HepG2 (cell line): ENCODE measurements around the gene MRPL18. TPM values are rescaled to one million over a fixed set of nuclear protein-coding genes. Genes with fewer than 3 reads are reported as not detected.
A peak's percentile ranks its signal among the peaks of the same experiment; 100 is the strongest.

Experiments used
- ATAC-seq: fragments of 200-7000 bp; cut with Tn5 transposase; 3 replicates; pipeline ENCODE4 v1.9.1; 2020; ENCODE audit warnings: mild to moderate bottlenecking, moderate library complexity
- BruUV-seq: library from RNA; stranded (reverse); fragments of 400-500 nt; replicated peaks from 2 replicates; lab custom pipeline; 2021; lab: Mats Ljungman, UMichigan
- CTCF ChIA-PET: fragments of 300-600 bp; formaldehyde crosslinking; extraction: SDS; loops from one replicate; lab custom pipeline; 2021; ENCODE audit warnings: low total read pairs, inconsistent platforms, low intra/inter-chr PET ratio; lab: Yijun Ruan, JAX
- POLR2A ChIA-PET: fragments of 350-600 bp; sonication (Branson Sonifier 250); formaldehyde crosslinking; loops from one replicate; lab custom pipeline; 2020; ENCODE audit warnings: antibody characterized with exemption, inconsistent platforms; lab: Yijun Ruan, JAX
- DNase-seq: peaks from one replicate; pipeline ENCODE4 v3.0.0-alpha.2; 2015; ENCODE audit warnings: low spot score
- FAIRE-seq: peaks from 3 replicates; lab custom pipeline; 2011; peaks lifted over from hg19 to GRCh38; lab: Jason Lieb, UNC
- H2AFZ ChIP-seq: one replicate; pipeline ENCODE4 v1.6.1; 2011; ENCODE audit warnings: low read length, inconsistent platforms
- H3K27ac ChIP-seq: fragments of 300-600 bp; 3 replicates; pipeline ENCODE4 v1.8.0; 2011; ENCODE audit warnings: mixed run types, mild to moderate bottlenecking, mixed read lengths, low read length, inconsistent platforms; ENCODE audit not compliant: insufficient read depth; ENCODE audit errors: extremely low read length
- H3K27me3 ChIP-seq, 2 experiments: fragments of 200-600 bp in 1 of 2; 2 replicates in 1 of 2; 3 replicates in 1 of 2; pipeline versions ENCODE4 v1.6.0 to v1.8.0; 2011; ENCODE audit warnings: low read length in 2 of 2, mild to moderate bottlenecking in 2 of 2, moderate library complexity in 2 of 2, inconsistent platforms in 1 of 2; ENCODE audit not compliant: insufficient read depth in 2 of 2, control insufficient read depth in 1 of 2
- H3K36me3 ChIP-seq, 2 experiments: fragments of 200-600 bp in 1 of 2; replicated peaks in 1 of 2; 2 replicates in 1 of 2; 3 replicates in 1 of 2; pipeline versions ENCODE4 v1.5.1 to v1.8.0; 2011; ENCODE audit warnings: low read length in 2 of 2, inconsistent platforms in 1 of 2; ENCODE audit not compliant: insufficient read depth in 2 of 2, control insufficient read depth in 1 of 2
- H3K4me1 ChIP-seq: 2 replicates; pipeline ENCODE4 v1.5.1; 2012; ENCODE audit warnings: low read length, inconsistent platforms; ENCODE audit not compliant: insufficient read depth
- H3K4me2 ChIP-seq: 2 replicates; pipeline ENCODE4 v1.6.0; 2011; ENCODE audit warnings: low read depth, low read length, inconsistent platforms
- H3K4me3 ChIP-seq, 3 experiments: fragments of 200-600 bp in 1 of 3; sonication (generic), shearing (Covaris generic) in 1 of 3; replicated peaks in 1 of 3; 2 replicates each; pipeline ENCODE4 v1.5.1; 2011 to 2016; ENCODE audit warnings: low read length in 3 of 3, inconsistent platforms in 2 of 3, low read depth in 2 of 3, mild to moderate bottlenecking in 2 of 3, control low read depth in 1 of 3, mixed read lengths in 1 of 3; ENCODE audit not compliant: insufficient read depth in 1 of 3
- H3K79me2 ChIP-seq: one replicate; pipeline ENCODE4 v1.6.1; 2011; ENCODE audit warnings: low read length, inconsistent platforms; ENCODE audit not compliant: insufficient read depth
- H3K9ac ChIP-seq: 2 replicates; pipeline ENCODE4 v1.6.0; 2011; ENCODE audit warnings: mild to moderate bottlenecking, low read depth, low read length, inconsistent platforms; ENCODE audit not compliant: insufficient read depth
- H3K9me3 ChIP-seq: 2 replicates; pipeline ENCODE4 v1.5.1; 2012; ENCODE audit warnings: mild to moderate bottlenecking, low read length
- H4K20me1 ChIP-seq: 2 replicates; pipeline ENCODE4 v1.6.0; 2011; ENCODE audit warnings: inconsistent platforms, mild to moderate bottlenecking, low read length, moderate library complexity; ENCODE audit not compliant: insufficient read depth
- CREB1 ChIP-seq, 2 experiments: fragments of 450-650 bp in 1 of 2; IDR thresholded peaks; 2 replicates each; pipeline ENCODE4 v1.6.1; 2016 to 2017; ENCODE audit warnings: control low read depth in 1 of 2, mild to moderate bottlenecking in 1 of 2, missing compliant biosample characterization in 1 of 2, missing genetic modification characterization in 1 of 2
- MEIS1 ChIP-seq: sonication (generic); formaldehyde crosslinking; IDR thresholded peaks from 2 replicates; pipeline ENCODE4 v1.9.0; 2021; ENCODE audit warnings: mild to moderate bottlenecking, missing genetic modification reagents, moderate library complexity, borderline replicate concordance
- PRMT3 ChIP-seq: sonication (generic); formaldehyde crosslinking; IDR thresholded peaks from 2 replicates; pipeline ENCODE4 v1.8.1; 2022; ENCODE audit warnings: low read depth, mild to moderate bottlenecking, moderate library complexity, missing genetic modification reagents, borderline replicate concordance
- PRPF4 ChIP-seq: fragments of 200-400 bp; formaldehyde crosslinking; IDR thresholded peaks from 2 replicates; pipeline ENCODE4 v1.6.1; 2016; ENCODE audit warnings: low read length, low read depth; ENCODE audit not compliant: poor library complexity, severe bottlenecking
- RBFOX2 ChIP-seq: fragments of 200-400 bp; formaldehyde crosslinking; IDR thresholded peaks from 2 replicates; pipeline ENCODE4 v1.6.1; 2017; ENCODE audit warnings: low read depth, mild to moderate bottlenecking, low read length
- SIN3A ChIP-seq: IDR thresholded peaks from 2 replicates; pipeline ENCODE4 v1.6.1; 2011; ENCODE audit warnings: low read depth, mild to moderate bottlenecking, control low read depth, low read length, borderline replicate concordance
- THAP11 ChIP-seq: IDR thresholded peaks from 2 replicates; pipeline ENCODE4 v1.6.1; 2016; ENCODE audit warnings: missing biosample characterization, missing genetic modification reagents
- ZBTB20 ChIP-seq: sonication (generic); formaldehyde crosslinking; IDR thresholded peaks from 2 replicates; pipeline ENCODE4 v1.8.1; 2023; ENCODE audit warnings: missing genetic modification reagents, low read depth, mild to moderate bottlenecking, borderline replicate concordance
- ZFP36L2 ChIP-seq: sonication (generic); formaldehyde crosslinking; IDR thresholded peaks from 2 replicates; pipeline ENCODE4 v1.4.0; 2020; ENCODE audit warnings: missing genetic modification reagents
- ZFP90 ChIP-seq: sonication (generic); formaldehyde crosslinking; IDR thresholded peaks from 2 replicates; pipeline ENCODE4 v1.8.0; 2022; ENCODE audit warnings: missing genetic modification reagents, mild to moderate bottlenecking, inconsistent platforms, borderline replicate concordance
- ZFX ChIP-seq: sonication (generic); formaldehyde crosslinking; IDR thresholded peaks from 2 replicates; pipeline ENCODE4 v1.4.0; 2020; ENCODE audit warnings: mild to moderate bottlenecking, low read depth, missing genetic modification reagents, moderate library complexity
- ZNF570 ChIP-seq: sonication (generic); formaldehyde crosslinking; IDR thresholded peaks from 2 replicates; pipeline ENCODE4 v1.4.0; 2020; ENCODE audit warnings: mild to moderate bottlenecking, missing genetic modification reagents, borderline replicate concordance
- ZNF724P ChIP-seq: sonication (generic); formaldehyde crosslinking; IDR thresholded peaks from 2 replicates; pipeline ENCODE4 v1.8.0; 2022; ENCODE audit warnings: missing genetic modification reagents, borderline replicate concordance
- WGBS: methylation state at CpG from one replicate; pipeline ENCODE4 v1.1.6; 2017; ENCODE audit warnings: low lambda C conversion rate; 5-methylcytosine and 5-hydroxymethylcytosine counted together
- in situ Hi-C: cut with HindIII; loops from 2 replicates; pipeline ENCODE4 v1.10.0; 2017; ENCODE audit warnings: low pct_unique_long_range_greater_than_20kb; ENCODE audit not compliant: extremely low pct_ligation_motif_present
- intact Hi-C: fragments of 100-400 bp; cut with micrococcal nuclease; formaldehyde crosslinking; loops from one replicate; pipeline ENCODE4 v1.10.0; 2022; ENCODE audit not compliant: unreplicated experiment
- polyA plus RNA-seq, 8 experiments: library from polyadenylated mRNA; depleted of rRNA in 3 of 8; stranded (reverse) in 7 of 8; unstranded in 1 of 8; fragments of >200 nt; fragmentation: Illumina TruSeq in 4 of 8; extraction: Trizol in 4 of 8; gene quantifications; 2 replicates each; pipeline versions ENCODE4 v1.2.1 to v1.2.3, GENCODE V29; 2011 to 2016; ENCODE audit warnings: low read depth in 4 of 8, missing spikeins in 1 of 8, mixed read lengths in 1 of 8; ENCODE audit not compliant: insufficient read depth in 1 of 8
- total RNA-seq, 5 experiments: library from RNA; depleted of rRNA; stranded (reverse); fragments of >200 nt; fragmentation: Illumina TruSeq; extraction: Trizol; gene quantifications; 2 replicates each; pipeline ENCODE4 v1.2.3, GENCODE V29; 2016; ENCODE audit warnings: low read depth in 1 of 5
- TF ChIP-seq, protein P1 (sequence below): sonication (generic); formaldehyde crosslinking; IDR thresholded peaks from 2 replicates; pipeline ENCODE4; 2020; ENCODE audit warnings: missing genetic modification reagents, mild to moderate bottlenecking, borderline replicate concordance
- TF ChIP-seq, protein P2 (sequence below): sonication (generic); formaldehyde crosslinking; IDR thresholded peaks from 2 replicates; pipeline ENCODE4 v1.8.1; 2023; ENCODE audit warnings: mild to moderate bottlenecking, moderate library complexity, missing genetic modification reagents

Gene MRPL18
- total and polyA plus RNA-seq, 2 of the 13 experiments (the other 11 are each of a cell fraction or from before 2014, with no cell fraction given), result 85.6 to 176 TPM

DNA sequence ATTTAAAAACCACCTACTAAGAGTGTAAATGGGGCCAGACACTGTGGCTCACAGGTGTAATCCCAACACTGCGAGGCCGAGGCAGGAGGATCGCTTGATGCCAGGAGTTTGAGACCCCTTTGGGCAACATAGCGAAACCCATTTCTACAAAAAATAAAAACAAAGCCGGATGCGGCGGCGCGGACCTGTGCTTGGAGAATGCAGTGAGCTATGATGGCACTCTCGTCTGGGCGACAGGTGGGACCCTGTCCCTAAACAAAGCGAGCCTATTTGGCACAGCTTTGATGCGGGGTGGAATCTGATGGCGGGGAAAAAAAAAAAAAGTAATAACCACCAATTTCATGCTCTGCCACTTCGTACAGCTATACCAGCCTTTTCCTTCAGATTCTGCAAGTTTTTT, 2.0 kb upstream of the MRPL18 start (continued):
- TF ChIP-seq ZNF724P (CRISPR knock-in tag), result no peak

DNA sequence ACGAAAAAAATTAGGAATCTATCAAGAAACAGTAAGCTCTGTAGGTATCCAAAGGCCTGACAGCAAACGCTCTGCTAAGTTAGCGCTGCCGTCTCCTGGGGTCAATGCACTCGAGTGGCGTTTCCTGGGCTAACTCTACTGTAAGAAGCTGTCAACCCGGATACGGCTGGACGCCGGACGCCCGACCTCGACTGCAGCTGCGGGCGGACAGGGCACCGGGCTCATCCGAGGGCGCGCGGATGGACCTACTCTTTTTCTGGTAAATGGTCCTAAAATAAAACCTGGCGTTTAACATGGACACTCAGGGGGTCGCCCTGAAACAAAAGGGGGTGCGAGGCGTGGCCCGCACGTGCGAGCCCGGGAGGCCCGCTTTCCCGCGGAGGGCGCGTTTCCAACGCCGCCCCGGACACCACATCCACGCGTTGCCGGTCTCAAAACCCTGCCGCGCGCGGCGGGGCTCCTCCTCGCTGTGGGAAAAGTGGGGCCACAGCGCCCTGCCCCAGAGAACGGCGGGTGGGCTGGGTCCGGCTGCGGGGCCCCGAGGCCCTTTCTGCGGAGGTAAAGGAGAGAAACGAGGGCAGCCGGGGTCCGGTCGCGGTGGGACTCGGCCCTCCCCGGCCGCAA, 1.4 kb upstream of the MRPL18 start:
- Histone ChIP-seq H3K4me1 (peaks cover 68% of the 10 kb centered on the region), H3K27me3 (no peaks in the 10 kb centered on the region; a peak in 1 of 5 replicates), H2AFZ (no peak overlapping the region), H4K20me1 (peaks cover 21% of the 10 kb centered on the region), H3K9ac (peak overlapping the region; percentile 92), H3K4me3 (peak overlapping the region; percentile 85 to 94 (median 91)), H3K9me3 (no peaks in the 10 kb centered on the region), H3K27ac (peak overlapping the region; percentile 91), H3K79me2 (peaks cover 86% of the 10 kb centered on the region), H3K36me3 (peaks cover 3 to 38% of the 10 kb centered on the region in 2 experiments; a peak in 4 of 5 replicates), H3K4me2 (peak overlapping the region; percentile 99)
- in situ Hi-C loops (loop anchor here (5.0 kb wide), 1 partner anchor 62 kb away; the partner anchor contains the start of gene WTAP), intact Hi-C loops (loop anchor here (1.0 to 2.0 kb wide), 2 partner anchors 27 to 62 kb away; partner anchors contain the start of genes ACAT2 and WTAP)
- 1% methylated on average over 34 of the region's 60 CpGs for WGBS
- BruUV-seq, result TSS peak; percentile 54
- ChIA-PET POLR2A (interaction anchor here (1.2 to 7.1 kb wide), 15 partner anchors 10 to 606 kb away, joined by 3 to 165 read pairs (median 8); partner anchors contain the start of genes ACAT2, PNLDC1, SOD2 and WTAP), CTCF (no interaction called here)
- FAIRE-seq (no peak), ATAC-seq (peak; percentile 41), DNase-seq (peak; percentile 47)
- peak; percentile 51; the same call in 1 of the 2 replicates for TF ChIP-seq ZNF570 (CRISPR knock-in tag)
- no peak for TF ChIP-seq THAP11 (CRISPR knock-in tag)
- no peak for TF ChIP-seq RBFOX2
- no peak for TF ChIP-seq PRPF4
- no peak for TF ChIP-seq ZFP36L2 (CRISPR knock-in tag)
- no peak for TF ChIP-seq ZFP90 (CRISPR knock-in tag)
- no peak for TF ChIP-seq ZBTB20
- no peak for TF ChIP-seq PRMT3
- TF ChIP-seq, protein P1, sequence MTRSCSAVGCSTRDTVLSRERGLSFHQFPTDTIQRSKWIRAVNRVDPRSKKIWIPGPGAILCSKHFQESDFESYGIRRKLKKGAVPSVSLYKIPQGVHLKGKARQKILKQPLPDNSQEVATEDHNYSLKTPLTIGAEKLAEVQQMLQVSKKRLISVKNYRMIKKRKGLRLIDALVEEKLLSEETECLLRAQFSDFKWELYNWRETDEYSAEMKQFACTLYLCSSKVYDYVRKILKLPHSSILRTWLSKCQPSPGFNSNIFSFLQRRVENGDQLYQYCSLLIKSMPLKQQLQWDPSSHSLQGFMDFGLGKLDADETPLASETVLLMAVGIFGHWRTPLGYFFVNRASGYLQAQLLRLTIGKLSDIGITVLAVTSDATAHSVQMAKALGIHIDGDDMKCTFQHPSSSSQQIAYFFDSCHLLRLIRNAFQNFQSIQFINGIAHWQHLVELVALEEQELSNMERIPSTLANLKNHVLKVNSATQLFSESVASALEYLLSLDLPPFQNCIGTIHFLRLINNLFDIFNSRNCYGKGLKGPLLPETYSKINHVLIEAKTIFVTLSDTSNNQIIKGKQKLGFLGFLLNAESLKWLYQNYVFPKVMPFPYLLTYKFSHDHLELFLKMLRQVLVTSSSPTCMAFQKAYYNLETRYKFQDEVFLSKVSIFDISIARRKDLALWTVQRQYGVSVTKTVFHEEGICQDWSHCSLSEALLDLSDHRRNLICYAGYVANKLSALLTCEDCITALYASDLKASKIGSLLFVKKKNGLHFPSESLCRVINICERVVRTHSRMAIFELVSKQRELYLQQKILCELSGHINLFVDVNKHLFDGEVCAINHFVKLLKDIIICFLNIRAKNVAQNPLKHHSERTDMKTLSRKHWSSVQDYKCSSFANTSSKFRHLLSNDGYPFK (CRISPR knock-in tag), result no peak; the same call in 1 of the 2 replicates
- TF ChIP-seq, protein P2, sequence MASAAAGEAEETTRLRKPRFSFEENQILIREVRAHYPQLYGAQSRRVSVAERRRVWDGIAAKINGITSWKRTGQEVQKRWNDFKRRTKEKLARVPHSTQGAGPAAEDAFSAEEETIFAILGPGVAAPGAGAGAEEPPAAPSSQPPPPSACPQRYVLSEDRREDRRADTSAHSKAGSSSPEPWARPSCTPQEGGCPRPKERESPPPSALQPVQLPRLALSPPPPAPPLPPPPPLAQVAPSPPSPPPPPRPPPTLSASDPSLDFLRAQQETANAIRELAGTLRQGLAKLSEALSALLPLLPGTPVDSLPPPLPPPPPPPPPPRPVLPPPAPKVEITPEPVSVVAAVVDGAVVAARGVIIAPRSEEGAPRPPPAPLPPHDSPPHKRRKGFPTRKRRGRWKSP (CRISPR knock-in tag), result 0 out of 2 replicates have a peak, but pooled peaks have one; percentile 5
- peak; percentile 83 for TF ChIP-seq SIN3A
- TF ChIP-seq MEIS1 (CRISPR knock-in tag), result peak; percentile 94; the same call in 1 of the 2 replicates
- no peak for TF ChIP-seq ZFX (CRISPR knock-in tag)
- TF ChIP-seq CREB1 (IDR thresholded peaks at IDR 0.05), result no peak
- TF ChIP-seq CREB1 (CRISPR knock-in tag; IDR thresholded peaks at IDR 0.05), result no peak
